Transverse colon (tissue), 4 donors: ENCODE results near the gene FUOM. TPM values are rescaled to one million over a fixed set of nuclear protein-coding genes. Genes with fewer than 3 reads are reported as not detected.

Experiments used
- DNase-seq: peaks from one replicate; pipeline ENCODE4 v3.0.0-alpha.2; 2019
- H3K27ac ChIP-seq, 4 donors: fragments of 200-600 bp; sonication (generic); 2 replicates each; pipeline ENCODE4 v1.5.1; 2016 to 2018; ENCODE audit warnings: inconsistent platforms in 4 of 4
- H3K27me3 ChIP-seq: fragments of 200-600 bp; sonication (generic); 2 replicates; pipeline ENCODE4 v1.5.1; 2017; ENCODE audit warnings: inconsistent platforms
- H3K36me3 ChIP-seq, 4 donors: fragments of 200-600 bp; sonication (generic); 2 replicates each; pipeline ENCODE4 v1.5.1; 2017 to 2019; ENCODE audit warnings: inconsistent platforms in 4 of 4
- H3K4me1 ChIP-seq, 4 donors: fragments of 200-600 bp; sonication (generic); 2 replicates each; pipeline ENCODE4 v1.5.1; 2017 to 2020; ENCODE audit warnings: inconsistent platforms in 4 of 4
- H3K4me3 ChIP-seq, 4 donors: fragments of 200-600 bp; sonication (generic); 1 replicate in 1 of 4; 2 replicates in 3 of 4; pipeline versions ENCODE4 v1.5.1 to v1.6.1; 2017 to 2019; ENCODE audit warnings: inconsistent platforms in 4 of 4
- H3K9me3 ChIP-seq, 2 donors: fragments of 200-600 bp; sonication (generic); 2 replicates each; pipeline ENCODE4 v1.5.1; 2017 to 2019; ENCODE audit warnings: inconsistent platforms in 2 of 2
- EP300 ChIP-seq: sonication (generic); formaldehyde crosslinking; IDR thresholded peaks from one replicate; pipeline ENCODE4 v1.6.1; 2017; ENCODE audit warnings: antibody characterized with exemption, low read depth
- POLR2A ChIP-seq: fragments of 450-650 bp; IDR thresholded peaks from one replicate; pipeline ENCODE4 v1.6.1; 2016; ENCODE audit warnings: antibody characterized with exemption, mild to moderate bottlenecking, moderate library complexity
- POLR2AphosphoS5 ChIP-seq, 3 donors: sonication (generic); formaldehyde crosslinking; IDR thresholded peaks; one replicate each; pipeline ENCODE4 v1.6.1; 2016; ENCODE audit warnings: antibody characterized with exemption in 3 of 3
- WGBS, 2 donors: methylation state at CpG; one replicate each; pipeline ENCODE4 v1.1.5; 2018; ENCODE audit warnings: low coverage in 1 of 2; 5-methylcytosine and 5-hydroxymethylcytosine counted together
- in situ Hi-C, 4 donors: fragments of 200-750 bp; cut with MboI; loops; one replicate each; pipeline versions ENCODE4 v1.15.0 to v1.15.1; 2017; ENCODE audit warnings: low sequenced_read_pairs in 3 of 4, low pct_ligation_motif_present in 1 of 4, low pct_unique_long_range_greater_than_20kb in 1 of 4
- intact Hi-C: fragments of 100-400 bp; cut with DNase I; formaldehyde crosslinking; loops from one replicate; pipeline ENCODE4 v1.15.1; 2023; ENCODE audit warnings: low total_unique reads
- total RNA-seq, 4 donors: library from RNA; depleted of rRNA; stranded (reverse); fragments of >200 nt; gene quantifications; one replicate each; pipeline ENCODE4 v1.1.0, GENCODE V29; 2016
- TF ChIP-seq, protein P1 (sequence below), 5 experiments: fragments of 200-600 bp in 3 of 5; fragments of 450-650 bp in 2 of 5; sonication (generic) in 3 of 5; IDR thresholded peaks; 1 replicate in 2 of 5; 2 replicates in 3 of 5; pipeline ENCODE4 v1.5.1; 2016 to 2017; ENCODE audit warnings: antibody characterized with exemption in 5 of 5, inconsistent platforms in 3 of 5, mild to moderate bottlenecking in 2 of 5, moderate library complexity in 1 of 5

FUOM gene
- total RNA-seq, 4 donors from 2014 or later, result 1.2 to 43.3 (median 28.8) TPM

DNA sequence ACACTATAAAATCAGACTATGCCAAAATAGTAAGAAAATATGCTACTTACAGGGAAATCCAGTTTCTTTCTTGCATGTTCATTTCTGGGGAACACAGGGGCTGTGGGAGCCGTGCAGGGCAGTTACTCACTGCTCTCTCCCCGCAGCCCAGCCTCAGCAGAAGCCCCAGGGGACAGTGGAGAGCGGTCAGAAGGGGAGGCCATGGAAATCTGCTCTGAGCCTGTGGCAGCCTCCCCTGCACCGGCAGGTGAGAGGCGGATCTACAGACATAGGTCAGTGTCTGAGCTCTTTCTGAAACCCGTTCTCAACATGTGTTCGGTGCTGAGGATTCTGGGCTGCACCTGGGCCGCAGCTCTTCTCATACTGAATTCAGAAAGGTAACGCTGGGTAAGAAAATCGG, 46.2 kb downstream of the FUOM start:
- no peaks in the 10 kb centered on the region for H3K9me3 ChIP-seq
- peaks cover 7 to 26% (median 18%) of the 10 kb centered on the region in 4 donors for H3K4me1 ChIP-seq
- no peak for DNase-seq
- H3K27me3 ChIP-seq, result no peaks in the 10 kb centered on the region
- peaks cover 0 to 9% (median 0%) of the 10 kb centered on the region in 4 donors for H3K36me3 ChIP-seq
- no peak overlapping the region for H3K27ac ChIP-seq
- in situ Hi-C loops, result loop anchor here in 2 of 4 donors (10.0 kb wide), 2 partner anchors 47 to 73 kb away; no protein-coding TSS in a partner anchor
- WGBS, 2 donors, result 88 to 100% methylated on average over 3 to 10 of the region's 10 CpGs
- H3K4me3 ChIP-seq, result no peak overlapping the region
- TF ChIP-seq, protein P1, sequence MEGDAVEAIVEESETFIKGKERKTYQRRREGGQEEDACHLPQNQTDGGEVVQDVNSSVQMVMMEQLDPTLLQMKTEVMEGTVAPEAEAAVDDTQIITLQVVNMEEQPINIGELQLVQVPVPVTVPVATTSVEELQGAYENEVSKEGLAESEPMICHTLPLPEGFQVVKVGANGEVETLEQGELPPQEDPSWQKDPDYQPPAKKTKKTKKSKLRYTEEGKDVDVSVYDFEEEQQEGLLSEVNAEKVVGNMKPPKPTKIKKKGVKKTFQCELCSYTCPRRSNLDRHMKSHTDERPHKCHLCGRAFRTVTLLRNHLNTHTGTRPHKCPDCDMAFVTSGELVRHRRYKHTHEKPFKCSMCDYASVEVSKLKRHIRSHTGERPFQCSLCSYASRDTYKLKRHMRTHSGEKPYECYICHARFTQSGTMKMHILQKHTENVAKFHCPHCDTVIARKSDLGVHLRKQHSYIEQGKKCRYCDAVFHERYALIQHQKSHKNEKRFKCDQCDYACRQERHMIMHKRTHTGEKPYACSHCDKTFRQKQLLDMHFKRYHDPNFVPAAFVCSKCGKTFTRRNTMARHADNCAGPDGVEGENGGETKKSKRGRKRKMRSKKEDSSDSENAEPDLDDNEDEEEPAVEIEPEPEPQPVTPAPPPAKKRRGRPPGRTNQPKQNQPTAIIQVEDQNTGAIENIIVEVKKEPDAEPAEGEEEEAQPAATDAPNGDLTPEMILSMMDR (IDR thresholded peaks at IDR 0.05), result no peak
- no peak for TF ChIP-seq POLR2AphosphoS5 (IDR thresholded peaks at IDR 0.05)
- TF ChIP-seq EP300, result no peak
- TF ChIP-seq POLR2A, result no peak
- intact Hi-C loops, result no loop called here

DNA sequence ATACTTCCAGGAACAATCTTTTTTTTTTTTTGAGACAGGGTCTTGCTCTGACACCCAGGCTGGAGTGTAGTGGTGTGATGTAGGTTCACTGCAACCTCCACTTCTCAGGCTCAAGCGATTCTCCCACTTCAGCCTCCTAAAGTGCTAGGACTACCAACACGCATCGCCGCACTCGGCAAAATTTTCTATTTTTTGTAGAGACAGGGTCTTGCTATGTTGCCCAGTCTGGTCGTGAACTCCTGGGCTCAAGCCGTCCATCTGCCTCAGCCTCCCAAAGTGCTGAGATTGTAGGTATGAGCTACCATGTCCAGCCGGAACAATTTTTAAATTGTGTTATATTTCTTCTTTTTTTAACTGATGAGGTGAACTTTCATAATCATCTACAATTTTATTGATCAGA, 47.0 kb downstream of the FUOM start:
- no peaks in the 10 kb centered on the region for H3K27me3 ChIP-seq
- H3K36me3 ChIP-seq, result peaks cover 0 to 9% (median 0%) of the 10 kb centered on the region in 4 donors
- H3K9me3 ChIP-seq, result no peaks in the 10 kb centered on the region
- intact Hi-C loops, result no loop called here
- WGBS, 2 donors, result 93 to 97% methylated on average over 8 of the region's 8 CpGs
- no peak overlapping the region for H3K27ac ChIP-seq
- DNase-seq, result no peak
- no peak for TF ChIP-seq POLR2AphosphoS5 (IDR thresholded peaks at IDR 0.05)
- TF ChIP-seq, protein P1 (IDR thresholded peaks at IDR 0.05), result no peak
- H3K4me3 ChIP-seq, result no peak overlapping the region
- in situ Hi-C loops, result loop anchor here in 2 of 4 donors (10.0 kb wide), 2 partner anchors 46 to 74 kb away; no protein-coding TSS in a partner anchor
- H3K4me1 ChIP-seq, result peaks cover 7 to 33% (median 18%) of the 10 kb centered on the region in 4 donors

DNA sequence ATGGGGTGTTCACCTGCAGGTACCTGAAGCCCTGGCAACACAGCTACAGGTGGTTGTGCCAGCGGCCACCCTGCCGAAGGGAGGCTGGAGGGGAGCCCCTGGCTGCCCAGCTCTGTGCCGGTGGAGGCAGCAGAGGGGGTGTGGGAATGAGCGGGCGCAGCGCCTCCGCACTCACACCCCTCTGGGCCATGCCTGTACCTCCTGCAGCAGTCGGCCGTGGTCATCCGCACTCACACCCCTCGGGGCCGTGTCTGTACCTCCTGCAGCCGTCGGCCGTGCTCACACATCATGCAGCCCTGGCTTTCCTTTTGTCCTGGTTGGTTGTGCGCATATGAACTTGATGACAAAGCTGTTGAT, 47.4 kb downstream of the FUOM start:
- peak overlapping the region in 2 of 4 donors; percentile 98 for H3K27ac ChIP-seq
- in situ Hi-C loops (loop anchor here in 2 of 4 donors (10.0 kb wide), 2 partner anchors 46 to 74 kb away; no protein-coding TSS in a partner anchor), intact Hi-C loops (no loop called here)
- DNase-seq, result no peak
- peaks cover 0 to 9% (median 0%) of the 10 kb centered on the region in 4 donors for H3K36me3 ChIP-seq
- TF ChIP-seq EP300 (no peak), POLR2A (no peak), POLR2AphosphoS5 (IDR thresholded peaks at IDR 0.05) (no peak)
- TF ChIP-seq, protein P1 (IDR thresholded peaks at IDR 0.05), result no peak
- H3K9me3 ChIP-seq, result no peaks in the 10 kb centered on the region
- H3K4me1 ChIP-seq, result peaks cover 7 to 33% (median 18%) of the 10 kb centered on the region in 4 donors
- no peak overlapping the region for H3K4me3 ChIP-seq
- no peaks in the 10 kb centered on the region for H3K27me3 ChIP-seq
- 94% methylated on average over 16 of the region's 16 CpGs; no CpG with 5 or more reads in 1 of the 2 donors for WGBS, 2 donors

DNA sequence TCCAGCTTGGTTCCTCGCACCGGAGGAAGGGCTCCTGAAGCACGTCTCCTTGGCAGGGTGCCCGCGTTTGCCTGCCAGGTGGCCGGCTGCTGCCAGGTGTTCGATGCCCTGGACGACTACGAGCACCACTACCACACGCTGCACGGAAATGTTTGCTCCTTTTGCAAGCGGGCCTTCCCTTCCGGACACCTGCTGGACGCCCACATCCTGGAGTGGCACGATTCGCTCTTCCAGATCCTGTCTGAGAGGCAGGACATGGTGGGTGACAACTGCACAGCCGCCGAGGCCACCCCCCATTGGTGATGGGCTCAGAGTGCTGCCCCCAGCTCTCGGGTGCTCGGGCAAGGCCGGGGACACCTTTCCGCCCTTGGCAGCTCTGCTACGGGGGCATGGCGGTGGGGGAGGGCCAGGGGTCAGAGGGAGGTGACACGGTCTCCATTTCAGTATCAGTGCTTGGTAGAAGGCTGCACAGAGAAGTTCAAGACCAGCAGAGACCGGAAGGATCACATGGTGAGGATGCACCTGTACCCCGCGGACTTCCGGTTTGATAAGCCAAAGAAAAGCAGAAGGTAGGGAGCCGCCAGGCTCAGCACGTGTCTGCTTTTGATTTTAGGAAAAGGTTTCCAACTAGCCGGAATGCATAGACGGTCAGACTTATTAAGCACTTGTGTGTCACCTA, 48.0 kb downstream of the FUOM start:
- 63 to 77% methylated on average over 5 to 33 of the region's 33 CpGs for WGBS, 2 donors
- TF ChIP-seq POLR2AphosphoS5 (IDR thresholded peaks at IDR 0.05), result no peak
- TF ChIP-seq, protein P1 (IDR thresholded peaks at IDR 0.05), result no peak
- no peak for TF ChIP-seq EP300
- no peak for TF ChIP-seq POLR2A
- Histone ChIP-seq H3K9me3 (no peaks in the 10 kb centered on the region), H3K27me3 (no peaks in the 10 kb centered on the region), H3K4me1 (peaks cover 7 to 33% (median 18%) of the 10 kb centered on the region in 4 donors), H3K4me3 (peak overlapping the region in 3 of 4 donors; percentile 84 to 98 (median 92)), H3K27ac (peak overlapping the region; percentile 97 to 98 (median 98)), H3K36me3 (peaks cover 0 to 9% (median 0%) of the 10 kb centered on the region in 4 donors)
- intact Hi-C loops, result no loop called here
- in situ Hi-C loops, result loop anchor here in 2 of 4 donors (10.0 kb wide), 2 partner anchors 45 to 75 kb away; no protein-coding TSS in a partner anchor
- DNase-seq, result peak; percentile 70
